ENCODE results near the gene ICAM5.

The ICAM5 gene

DNA sequence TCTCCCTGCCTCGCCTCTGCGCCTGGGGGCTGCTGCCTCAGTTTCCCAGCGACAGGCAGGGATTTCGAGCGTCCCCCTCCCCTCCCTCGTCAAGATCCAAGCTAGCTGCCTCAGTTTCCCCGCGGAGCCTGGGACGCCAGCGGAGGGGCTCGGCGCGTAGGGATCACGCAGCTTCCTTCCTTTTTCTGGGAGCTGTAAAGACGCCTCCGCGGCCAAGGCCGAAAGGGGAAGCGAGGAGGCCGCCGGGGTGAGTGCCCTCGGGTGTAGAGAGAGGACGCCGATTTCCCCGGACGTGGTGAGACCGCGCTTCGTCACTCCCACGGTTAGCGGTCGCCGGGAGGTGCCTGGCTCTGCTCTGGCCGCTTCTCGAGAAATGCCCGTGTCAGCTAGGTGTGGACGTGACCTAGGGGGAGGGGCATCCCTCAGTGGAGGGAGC, 19.6 kb upstream of the ICAM5 start:
- TF ChIP-seq, protein P1, sequence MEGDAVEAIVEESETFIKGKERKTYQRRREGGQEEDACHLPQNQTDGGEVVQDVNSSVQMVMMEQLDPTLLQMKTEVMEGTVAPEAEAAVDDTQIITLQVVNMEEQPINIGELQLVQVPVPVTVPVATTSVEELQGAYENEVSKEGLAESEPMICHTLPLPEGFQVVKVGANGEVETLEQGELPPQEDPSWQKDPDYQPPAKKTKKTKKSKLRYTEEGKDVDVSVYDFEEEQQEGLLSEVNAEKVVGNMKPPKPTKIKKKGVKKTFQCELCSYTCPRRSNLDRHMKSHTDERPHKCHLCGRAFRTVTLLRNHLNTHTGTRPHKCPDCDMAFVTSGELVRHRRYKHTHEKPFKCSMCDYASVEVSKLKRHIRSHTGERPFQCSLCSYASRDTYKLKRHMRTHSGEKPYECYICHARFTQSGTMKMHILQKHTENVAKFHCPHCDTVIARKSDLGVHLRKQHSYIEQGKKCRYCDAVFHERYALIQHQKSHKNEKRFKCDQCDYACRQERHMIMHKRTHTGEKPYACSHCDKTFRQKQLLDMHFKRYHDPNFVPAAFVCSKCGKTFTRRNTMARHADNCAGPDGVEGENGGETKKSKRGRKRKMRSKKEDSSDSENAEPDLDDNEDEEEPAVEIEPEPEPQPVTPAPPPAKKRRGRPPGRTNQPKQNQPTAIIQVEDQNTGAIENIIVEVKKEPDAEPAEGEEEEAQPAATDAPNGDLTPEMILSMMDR (IDR thresholded peaks at IDR 0.05; ENCODE audit: control insufficient read depth, insufficient read depth, low read depth, low read length, missing control alignments), result no peak
- H3K4me3 ChIP-seq (ENCODE audit: control insufficient read depth, low read depth, low read length), result peak overlapping the region; percentile 28
- no peak for DNase-seq (ENCODE audit: low read depth)

DNA sequence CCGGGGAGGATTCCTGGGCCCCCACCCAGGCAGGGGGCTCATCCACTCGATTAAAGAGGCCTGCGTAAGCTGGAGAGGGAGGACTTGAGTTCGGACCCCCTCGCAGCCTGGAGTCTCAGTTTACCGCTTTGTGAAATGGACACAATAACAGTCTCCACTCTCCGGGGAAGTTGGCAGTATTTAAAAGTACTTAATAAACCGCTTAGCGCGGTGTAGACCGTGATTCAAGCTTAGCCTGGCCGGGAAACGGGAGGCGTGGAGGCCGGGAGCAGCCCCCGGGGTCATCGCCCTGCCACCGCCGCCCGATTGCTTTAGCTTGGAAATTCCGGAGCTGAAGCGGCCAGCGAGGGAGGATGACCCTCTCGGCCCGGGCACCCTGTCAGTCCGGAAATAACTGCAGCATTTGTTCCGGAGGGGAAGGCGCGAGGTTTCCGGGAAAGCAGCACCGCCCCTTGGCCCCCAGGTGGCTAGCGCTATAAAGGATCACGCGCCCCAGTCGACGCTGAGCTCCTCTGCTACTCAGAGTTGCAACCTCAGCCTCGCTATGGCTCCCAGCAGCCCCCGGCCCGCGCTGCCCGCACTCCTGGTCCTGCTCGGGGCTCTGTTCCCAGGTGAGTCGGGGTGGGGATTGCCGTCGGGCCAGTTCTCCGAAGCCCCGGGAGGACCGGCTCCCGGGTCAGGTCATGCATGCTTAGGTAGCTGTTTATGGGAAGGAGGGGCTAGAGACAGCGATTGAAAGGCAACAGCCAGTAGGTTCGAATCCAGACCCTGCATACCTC, 18.9 kb upstream of the ICAM5 start, which contains the start of gene ICAM1:
TSS of gene ICAM1 (plus strand) at position 505 of the 779 bp plus-strand sequence. CDS start at position 545, 40 bp downstream.
- TF ChIP-seq, protein P1 (IDR thresholded peaks at IDR 0.05; ENCODE audit: control insufficient read depth, insufficient read depth, low read depth, low read length, missing control alignments), result no peak
- no peak for DNase-seq (ENCODE audit: low read depth)
- peak within 1 kb of the TSS; percentile 44 for H3K4me3 ChIP-seq (ENCODE audit: control insufficient read depth, low read depth, low read length)

DNA sequence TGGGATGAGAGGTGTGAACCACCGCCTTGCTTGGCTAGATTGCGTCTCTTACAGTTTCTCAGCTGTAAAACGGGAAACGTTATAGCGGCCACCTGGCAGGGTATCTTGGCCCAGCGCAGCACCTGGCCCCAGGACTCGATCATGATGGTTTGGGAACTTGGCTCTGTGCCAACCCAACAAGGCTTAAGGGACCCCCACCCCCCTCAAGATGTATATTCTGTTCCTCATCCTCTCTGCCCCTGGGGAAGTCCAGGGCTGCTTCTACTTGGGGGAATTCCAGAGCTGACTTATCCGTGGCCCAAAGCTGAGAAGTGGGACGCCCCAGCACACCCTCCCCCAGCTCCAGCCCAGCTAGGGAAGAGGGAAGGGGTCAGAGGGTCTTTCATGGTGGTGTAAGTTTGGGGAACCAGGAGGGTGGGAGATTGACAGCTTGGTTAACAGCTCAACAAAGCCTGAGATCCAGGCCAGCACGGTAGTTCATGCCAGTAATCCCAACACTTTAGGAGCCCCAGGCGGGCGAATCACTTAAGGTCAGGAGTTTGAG, 18.1 kb upstream of the ICAM5 start:
- DNase-seq (ENCODE audit: low read depth), result no peak
- H3K4me3 ChIP-seq (ENCODE audit: control insufficient read depth, low read depth, low read length), result peak overlapping the region; percentile 44
- TF ChIP-seq, protein P1 (IDR thresholded peaks at IDR 0.05; ENCODE audit: control insufficient read depth, insufficient read depth, low read depth, low read length, missing control alignments), result no peak

DNA sequence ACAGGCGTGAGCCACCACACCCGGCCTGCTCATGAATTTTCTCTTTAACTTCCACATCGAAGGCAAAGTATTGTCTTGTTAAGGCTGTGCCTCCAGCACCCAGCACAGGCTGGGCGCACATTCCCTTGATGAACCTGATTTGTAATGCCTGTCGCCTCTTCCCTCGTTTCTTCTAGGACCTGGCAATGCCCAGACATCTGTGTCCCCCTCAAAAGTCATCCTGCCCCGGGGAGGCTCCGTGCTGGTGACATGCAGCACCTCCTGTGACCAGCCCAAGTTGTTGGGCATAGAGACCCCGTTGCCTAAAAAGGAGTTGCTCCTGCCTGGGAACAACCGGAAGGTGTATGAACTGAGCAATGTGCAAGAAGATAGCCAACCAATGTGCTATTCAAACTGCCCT, 15.2 kb upstream of the ICAM5 start:
- TF ChIP-seq, protein P1 (IDR thresholded peaks at IDR 0.05; ENCODE audit: control insufficient read depth, insufficient read depth, low read depth, low read length, missing control alignments), result no peak
- no peak overlapping the region for H3K4me3 ChIP-seq (ENCODE audit: control insufficient read depth, low read depth, low read length)
- no peak for DNase-seq (ENCODE audit: low read depth)

DNA sequence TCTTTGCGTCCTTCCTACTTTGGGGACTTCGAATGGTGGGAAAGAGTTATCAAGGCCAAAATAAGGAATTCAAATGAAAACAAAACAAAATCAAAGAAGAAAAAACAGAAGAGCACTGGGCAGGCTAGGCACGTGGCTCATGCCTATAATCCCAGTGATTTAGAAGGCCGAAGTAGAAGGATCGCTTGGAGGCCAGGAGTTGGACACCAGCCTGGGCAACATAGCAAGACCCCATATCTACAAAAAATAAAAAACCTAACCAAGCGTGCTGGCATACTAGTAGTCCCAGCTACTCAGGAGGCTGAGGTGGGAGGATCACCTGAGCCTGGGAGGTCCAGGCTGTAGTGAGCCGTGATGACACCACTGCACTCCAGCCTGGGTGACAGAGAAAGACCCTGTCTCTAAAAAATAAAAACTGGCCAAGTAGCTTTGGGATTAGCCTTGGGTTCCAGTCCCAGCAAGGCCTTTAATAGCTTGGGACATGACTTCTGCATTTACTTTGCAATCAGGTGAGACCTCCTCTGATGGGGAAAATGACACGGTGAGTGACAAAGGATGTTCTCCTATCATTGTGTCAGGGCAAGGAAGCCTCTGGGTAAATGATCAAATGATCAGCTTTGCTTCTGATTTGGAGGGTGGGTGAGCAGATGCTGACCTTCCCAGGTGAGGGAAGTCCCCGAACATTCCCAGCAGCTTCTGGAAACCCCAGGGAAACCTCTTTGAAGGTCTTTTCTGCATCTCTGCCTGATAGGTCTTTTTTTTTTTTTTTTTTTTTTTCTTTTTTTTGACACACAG, 11.8 kb upstream of the ICAM5 start:
- no peak overlapping the region for H3K4me3 ChIP-seq (ENCODE audit: control insufficient read depth, low read depth, low read length)
- no peak for DNase-seq (ENCODE audit: low read depth)
- TF ChIP-seq, protein P1 (IDR thresholded peaks at IDR 0.05; ENCODE audit: control insufficient read depth, insufficient read depth, low read depth, low read length, missing control alignments), result no peak

DNA sequence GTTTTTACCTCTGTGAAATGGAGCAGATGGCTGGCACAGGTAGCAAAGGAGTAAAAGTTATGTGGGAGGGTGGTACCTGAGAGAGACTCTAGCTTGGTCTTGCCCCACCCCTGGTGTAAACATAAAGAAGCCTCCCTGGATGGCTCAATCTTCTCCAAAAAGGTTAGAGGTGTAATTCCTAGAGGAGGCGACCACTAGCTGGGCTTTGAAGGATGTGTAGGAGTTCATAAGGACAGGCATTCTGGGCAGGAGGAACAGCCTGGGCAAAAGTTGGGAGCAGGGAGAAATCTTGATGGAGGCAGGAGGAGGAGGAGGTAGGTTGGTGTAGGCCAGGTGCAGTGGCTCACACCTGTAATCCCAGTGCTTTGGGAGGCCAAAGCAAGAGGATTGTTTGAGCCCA, 10.8 kb upstream of the ICAM5 start:
- no peak overlapping the region for H3K4me3 ChIP-seq (ENCODE audit: control insufficient read depth, low read depth, low read length)
- TF ChIP-seq, protein P1 (IDR thresholded peaks at IDR 0.05; ENCODE audit: control insufficient read depth, insufficient read depth, low read depth, low read length, missing control alignments), result no peak
- no peak for DNase-seq (ENCODE audit: low read depth)
